ENCODE data around the gene ABHD5. TPM values are rescaled to one million over a fixed set of nuclear protein-coding genes. Genes with fewer than 3 reads are reported as not detected.

Gene ABHD5
- total RNA-seq, 4 donors from 2014 or later: 12.4 to 50.6 (median 22.8) TPM

GRCh38 chr3:43774799-43775198 is 84.1 kb downstream of the ABHD5 start:
- no peaks in the 10 kb centered on the region for H3K36me3 ChIP-seq

GRCh38 chr3:43776101-43776500 is 85.4 kb downstream of the ABHD5 start:
- TF ChIP-seq POLR2A (IDR thresholded peaks at IDR 0.05) (no peak), CTCF (IDR thresholded peaks at IDR 0.05) (no peak)
- no peaks in the 10 kb centered on the region for H3K27me3 ChIP-seq
- no peaks in the 10 kb centered on the region for H3K9me3 ChIP-seq
- no peak overlapping the region for H3K4me3 ChIP-seq
- H3K36me3 ChIP-seq: no peaks in the 10 kb centered on the region
- H3K27ac ChIP-seq: no peak overlapping the region
- peaks cover 0 to 2% (median 0%) of the 10 kb centered on the region in 4 donors for H3K4me1 ChIP-seq
- no peak for DNase-seq

More at GRCh38 chr3:43774799-43775198, 84.1 kb downstream of the ABHD5 start:
- Histone ChIP-seq H3K4me3 (no peak overlapping the region), H3K27me3 (no peaks in the 10 kb centered on the region), H3K4me1 (peaks cover 0 to 15% (median 0%) of the 10 kb centered on the region in 4 donors), H3K27ac (no peak overlapping the region), H3K9me3 (no peaks in the 10 kb centered on the region)
- TF ChIP-seq POLR2A (IDR thresholded peaks at IDR 0.05) (no peak), CTCF (IDR thresholded peaks at IDR 0.05) (no peak)
- peak in 1 of 3 donors; percentile 22 for DNase-seq

GRCh38 chr3:43779850-43780249 is 89.1 kb downstream of the ABHD5 start:
- Histone ChIP-seq H3K27me3 (no peaks in the 10 kb centered on the region), H3K36me3 (no peaks in the 10 kb centered on the region), H3K9me3 (no peaks in the 10 kb centered on the region), H3K4me1 (no peaks in the 10 kb centered on the region), H3K27ac (no peak overlapping the region), H3K4me3 (no peak overlapping the region)
- DNase-seq: no peak
- TF ChIP-seq POLR2A (IDR thresholded peaks at IDR 0.05): no peak
- no peak for TF ChIP-seq CTCF (IDR thresholded peaks at IDR 0.05)

GRCh38 chr3:43782541-43782940 is 91.8 kb downstream of the ABHD5 start:
- H3K9me3 ChIP-seq: no peaks in the 10 kb centered on the region
- no peak for TF ChIP-seq CTCF (IDR thresholded peaks at IDR 0.05)
- no peak for TF ChIP-seq POLR2A (IDR thresholded peaks at IDR 0.05)
- no peaks in the 10 kb centered on the region for H3K4me1 ChIP-seq
- no peak overlapping the region for H3K27ac ChIP-seq
- H3K36me3 ChIP-seq: no peaks in the 10 kb centered on the region
- DNase-seq: no peak
- H3K27me3 ChIP-seq: no peaks in the 10 kb centered on the region
- no peak overlapping the region for H3K4me3 ChIP-seq

Other genes with a start within 250 kb of the ABHD5 start
- gene ANO10, start 68.9 kb upstream of the ABHD5 start, total RNA-seq: 100 to 1,000 TPM in 1 of 4 donors, 10 to 100 TPM in 3; 33.8 to 110 (median 70.0) TPM

Data from Peyer's patch (tissue), 4 donors.